Superior temporal gyrus (tissue), 1 donor: ENCODE results near the gene RAMACL.

Experiments used
- DNase-seq: peaks from one replicate; pipeline ENCODE4 v3.0.0-alpha.2; 2016; ENCODE audit errors: extremely low spot score

The RAMACL gene

GRCh38 chr6:166575205-166575604, 11.3 kb downstream of the RAMACL start:
- DNase-seq = peak; percentile 62

- no peak for DNase-seq
These were observed 12.8 kb downstream of the RAMACL start for GRCh38 chr6:166573511-166574216.

GRCh38 chr6:166572370-166573261, 13.9 kb downstream of the RAMACL start:
- no peak for DNase-seq

- no peak for DNase-seq
These were observed 15.4 kb downstream of the RAMACL start for GRCh38 chr6:166570929-166571713.

GRCh38 chr6:166569206-166569605, 17.3 kb downstream of the RAMACL start:
- DNase-seq = no peak

GRCh38 chr6:166567813-166568212, 18.7 kb downstream of the RAMACL start:
- DNase-seq = no peak

GRCh38 chr6:166567107-166567506, 19.4 kb downstream of the RAMACL start:
- DNase-seq = no peak

- no peak for DNase-seq
These were observed 20.2 kb downstream of the RAMACL start for GRCh38 chr6:166566026-166567011.

GRCh38 chr6:166565084-166565967, 21.2 kb downstream of the RAMACL start:
- no peak for DNase-seq

GRCh38 chr6:166563805-166564204, 22.7 kb downstream of the RAMACL start:
- no peak for DNase-seq

GRCh38 chr6:166563200-166563599, 23.3 kb downstream of the RAMACL start:
- DNase-seq = no peak

- no peak for DNase-seq
These were observed 23.8 kb downstream of the RAMACL start for GRCh38 chr6:166562726-166563125.

- no peak for DNase-seq
These were observed 24.6 kb downstream of the RAMACL start for GRCh38 chr6:166561771-166562359.

GRCh38 chr6:166560222-166560621, 26.3 kb downstream of the RAMACL start:
- no peak for DNase-seq

- DNase-seq = no peak
These were observed 26.8 kb downstream of the RAMACL start for GRCh38 chr6:166559662-166560061.

GRCh38 chr6:166559211-166559610, 27.3 kb downstream of the RAMACL start:
- DNase-seq = no peak

GRCh38 chr6:166558156-166559005, 28.1 kb downstream of the RAMACL start:
- DNase-seq = no peak

- peak; percentile 93 for DNase-seq
These were observed 29.6 kb downstream of the RAMACL start for GRCh38 chr6:166556863-166557322.
